Prostate gland (tissue), 2 donors: ENCODE data around the gene PFDN1.

Experiments used
- CTCF ChIP-seq, 4 experiments: fragments of 200-600 bp in 2 of 4; fragments of 450-650 bp in 2 of 4; sonication (generic) in 2 of 4; IDR thresholded peaks; 1 replicate in 3 of 4; 2 replicates in 1 of 4; pipeline ENCODE4 v1.5.1; 2016 to 2019; ENCODE audit warnings: antibody characterized with exemption in 4 of 4, mild to moderate bottlenecking in 2 of 4, moderate library complexity in 2 of 4
- POLR2A ChIP-seq: fragments of 450-650 bp; IDR thresholded peaks from one replicate; pipeline ENCODE4 v1.6.1; 2016; ENCODE audit warnings: antibody characterized with exemption, mild to moderate bottlenecking
- POLR2AphosphoS5 ChIP-seq: sonication (generic); formaldehyde crosslinking; IDR thresholded peaks from one replicate; pipeline ENCODE4 v1.6.1; 2017; ENCODE audit warnings: antibody characterized with exemption

- TF ChIP-seq CTCF (IDR thresholded peaks at IDR 0.05) (no peak), POLR2A (no peak), POLR2AphosphoS5 (no peak)
These were observed 16.9 kb upstream of the PFDN1 start for GRCh38 chr5:140319833-140320232.
